Nephron (organoid): ENCODE measurements around the gene CXCL1.
A peak's percentile ranks its signal among the peaks of the same experiment; 100 is the strongest.

Source experiments
- H3K27ac Mint-ChIP-seq, 3 experiments: 2 replicates each; pipeline ENCODE4 v1.8.0; 2020; ENCODE audit warnings: mixed read lengths in 3 of 3, mild to moderate bottlenecking in 2 of 3, moderate library complexity in 1 of 3
- H3K27me3 Mint-ChIP-seq: 2 replicates; pipeline ENCODE4 v1.8.0; 2021; ENCODE audit warnings: low read depth, mild to moderate bottlenecking, moderate library complexity, mixed read lengths
- H3K36me3 Mint-ChIP-seq: 2 replicates; pipeline ENCODE4 v1.8.0; 2020; ENCODE audit warnings: low read depth, mixed read lengths
- H3K4me1 Mint-ChIP-seq: 2 replicates; pipeline ENCODE4 v1.8.0; 2020; ENCODE audit warnings: mixed read lengths
- H3K4me3 Mint-ChIP-seq, 3 experiments: 2 replicates each; pipeline ENCODE4 v1.8.0; 2020; ENCODE audit warnings: mild to moderate bottlenecking in 3 of 3, mixed read lengths in 3 of 3, moderate library complexity in 2 of 3
- H3K9me3 Mint-ChIP-seq: 2 replicates; pipeline ENCODE4 v1.8.0; 2020; ENCODE audit warnings: mixed read lengths
- TF ChIP-seq, protein P1 (sequence below), 3 experiments: fragments of 200-600 bp; sonication (generic); IDR thresholded peaks; one replicate each; pipeline ENCODE4 v1.5.0; 2021; ENCODE audit warnings: antibody characterized with exemption in 3 of 3; ENCODE audit not compliant: unreplicated experiment in 3 of 3

CXCL1 gene

DNA sequence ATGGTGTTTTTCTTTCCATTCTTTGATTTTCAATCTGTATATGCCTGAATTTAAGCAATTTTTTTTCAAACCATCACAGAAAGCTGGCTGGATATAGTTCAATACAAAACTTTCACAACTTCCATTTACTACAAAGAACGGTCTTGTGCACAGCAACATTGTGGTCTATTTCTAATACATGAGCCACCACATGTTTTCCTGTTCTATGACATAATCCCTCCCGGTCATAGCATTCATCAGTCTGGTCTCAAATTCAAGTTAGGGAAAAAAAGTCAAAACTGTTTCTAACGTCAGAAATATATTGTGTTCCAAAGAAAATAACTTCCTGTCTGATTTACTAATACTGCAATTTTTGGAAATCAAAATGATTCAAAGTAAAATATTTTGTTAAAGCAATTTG is 40.2 kb upstream of the CXCL1 start:
- H3K9me3 Mint-ChIP-seq: peaks cover 6% of the 10 kb centered on the region
- no peaks in the 10 kb centered on the region for H3K27me3 Mint-ChIP-seq
- H3K36me3 Mint-ChIP-seq: no peaks in the 10 kb centered on the region
- TF ChIP-seq, protein P1, sequence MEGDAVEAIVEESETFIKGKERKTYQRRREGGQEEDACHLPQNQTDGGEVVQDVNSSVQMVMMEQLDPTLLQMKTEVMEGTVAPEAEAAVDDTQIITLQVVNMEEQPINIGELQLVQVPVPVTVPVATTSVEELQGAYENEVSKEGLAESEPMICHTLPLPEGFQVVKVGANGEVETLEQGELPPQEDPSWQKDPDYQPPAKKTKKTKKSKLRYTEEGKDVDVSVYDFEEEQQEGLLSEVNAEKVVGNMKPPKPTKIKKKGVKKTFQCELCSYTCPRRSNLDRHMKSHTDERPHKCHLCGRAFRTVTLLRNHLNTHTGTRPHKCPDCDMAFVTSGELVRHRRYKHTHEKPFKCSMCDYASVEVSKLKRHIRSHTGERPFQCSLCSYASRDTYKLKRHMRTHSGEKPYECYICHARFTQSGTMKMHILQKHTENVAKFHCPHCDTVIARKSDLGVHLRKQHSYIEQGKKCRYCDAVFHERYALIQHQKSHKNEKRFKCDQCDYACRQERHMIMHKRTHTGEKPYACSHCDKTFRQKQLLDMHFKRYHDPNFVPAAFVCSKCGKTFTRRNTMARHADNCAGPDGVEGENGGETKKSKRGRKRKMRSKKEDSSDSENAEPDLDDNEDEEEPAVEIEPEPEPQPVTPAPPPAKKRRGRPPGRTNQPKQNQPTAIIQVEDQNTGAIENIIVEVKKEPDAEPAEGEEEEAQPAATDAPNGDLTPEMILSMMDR (IDR thresholded peaks at IDR 0.05; ENCODE audit: unreplicated experiment in 3 of 3): no peak
- no peaks in the 10 kb centered on the region for H3K4me1 Mint-ChIP-seq
- H3K4me3 Mint-ChIP-seq: no peak overlapping the region
- no peak overlapping the region for H3K27ac Mint-ChIP-seq

DNA sequence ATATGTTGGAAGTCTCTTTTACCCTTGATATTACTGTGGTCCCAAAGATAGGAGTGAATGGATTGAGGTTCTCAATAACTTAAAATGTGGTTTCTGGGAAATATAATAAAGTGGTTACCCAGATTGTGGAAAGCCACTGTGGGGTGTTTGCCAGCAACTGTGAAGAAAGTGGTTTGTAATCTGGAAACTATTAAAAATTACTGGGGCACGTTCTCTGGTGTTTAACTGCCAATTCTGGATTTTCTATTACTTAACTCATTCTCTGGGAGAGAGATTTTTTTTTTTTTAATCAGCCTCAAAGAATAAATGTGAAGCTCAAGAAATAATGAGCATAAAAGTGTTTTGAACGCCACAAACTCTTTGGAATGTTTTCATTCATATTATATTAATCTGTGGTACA is 37.6 kb upstream of the CXCL1 start:
- Mint-ChIP-seq H3K4me3 (no peak overlapping the region), H3K4me1 (no peaks in the 10 kb centered on the region), H3K27me3 (peaks cover 6% of the 10 kb centered on the region), H3K36me3 (no peaks in the 10 kb centered on the region), H3K9me3 (peaks cover 9% of the 10 kb centered on the region), H3K27ac (no peak overlapping the region)
- TF ChIP-seq, protein P1 (IDR thresholded peaks at IDR 0.05; ENCODE audit: unreplicated experiment in 3 of 3): no peak

DNA sequence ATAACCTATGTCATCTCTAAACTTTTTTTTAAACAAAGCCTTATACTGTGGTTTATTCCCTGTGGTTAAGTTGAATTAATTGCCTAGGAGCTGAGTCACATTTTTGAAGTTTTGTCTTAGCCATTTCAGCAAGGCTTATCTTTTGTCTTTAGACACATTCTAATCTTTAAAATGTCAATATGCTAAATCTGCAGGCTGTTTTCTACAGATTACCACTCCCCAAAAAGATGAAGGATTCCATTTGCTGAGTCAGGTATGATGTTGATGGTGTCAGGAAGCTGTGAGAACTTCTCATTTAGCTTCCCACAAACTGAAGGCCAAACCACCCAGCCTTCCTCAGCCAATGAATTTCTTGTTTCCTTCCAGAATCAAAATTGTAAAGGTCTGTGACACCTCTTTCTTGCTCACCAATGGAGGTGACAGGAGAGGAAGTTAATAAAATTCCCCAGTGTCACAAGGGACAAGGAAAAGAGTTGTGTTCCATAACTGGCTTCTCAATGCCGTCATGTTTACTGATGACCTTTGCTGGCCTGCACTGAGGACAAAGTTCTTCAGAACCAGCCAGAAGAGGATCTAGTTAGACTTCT is 36.4 kb upstream of the CXCL1 start:
- Mint-ChIP-seq H3K27ac (no peak overlapping the region), H3K4me3 (no peak overlapping the region), H3K9me3 (peaks cover 4% of the 10 kb centered on the region), H3K27me3 (peaks cover 18% of the 10 kb centered on the region), H3K36me3 (no peaks in the 10 kb centered on the region), H3K4me1 (peaks cover 4% of the 10 kb centered on the region)
- TF ChIP-seq, protein P1 (IDR thresholded peaks at IDR 0.05; ENCODE audit: unreplicated experiment in 3 of 3): no peak

DNA sequence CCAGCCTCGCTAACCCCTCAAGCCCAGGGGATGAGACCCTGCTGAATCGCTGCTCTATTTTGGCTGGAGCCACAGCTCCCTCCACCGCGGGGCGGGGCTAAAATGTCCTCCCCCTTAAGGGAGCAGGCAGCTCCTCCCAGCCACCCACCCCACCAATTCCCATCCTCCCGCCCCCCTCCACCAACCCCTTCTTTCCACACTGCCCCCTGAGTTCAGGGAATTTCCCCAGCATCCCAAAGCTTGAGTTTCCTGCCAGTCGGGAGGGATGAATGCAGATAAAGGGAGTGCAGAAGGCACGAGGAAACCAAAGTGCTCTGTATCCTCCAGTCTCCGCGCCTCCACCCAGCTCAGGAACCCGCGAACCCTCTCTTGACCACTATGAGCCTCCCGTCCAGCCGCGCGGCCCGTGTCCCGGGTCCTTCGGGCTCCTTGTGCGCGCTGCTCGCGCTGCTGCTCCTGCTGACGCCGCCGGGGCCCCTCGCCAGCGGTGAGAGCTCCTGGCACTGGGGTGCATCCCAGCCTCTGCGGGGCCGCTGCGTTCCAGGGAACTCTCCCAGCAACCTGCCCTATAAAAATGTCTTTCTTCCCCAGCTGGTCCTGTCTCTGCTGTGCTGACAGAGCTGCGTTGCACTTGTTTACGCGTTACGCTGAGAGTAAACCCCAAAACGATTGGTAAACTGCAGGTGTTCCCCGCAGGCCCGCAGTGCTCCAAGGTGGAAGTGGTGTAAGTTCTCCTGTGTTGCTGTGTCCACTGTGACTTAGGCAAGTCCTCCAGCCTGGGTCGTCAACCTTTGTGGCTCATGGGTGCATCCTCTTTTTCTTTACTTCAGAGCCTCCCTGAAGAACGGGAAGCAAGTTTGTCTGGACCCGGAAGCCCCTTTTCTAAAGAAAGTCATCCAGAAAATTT is 32.6 kb upstream of the CXCL1 start, which contains the start of gene CXCL6:
TSS of gene CXCL6 (plus strand) at position 306 of the 907 bp plus-strand sequence. CDS start at position 379, 73 bp downstream.
- Mint-ChIP-seq H3K9me3 (peaks cover 2% of the 10 kb centered on the region), H3K4me1 (peaks cover 4% of the 10 kb centered on the region), H3K4me3 (peak within 1 kb of the TSS; percentile 57 to 72 (median 68)), H3K27ac (no peak within 1 kb of the TSS), H3K36me3 (no peaks in the 10 kb centered on the region), H3K27me3 (peaks cover 51% of the 10 kb centered on the region)
- TF ChIP-seq, protein P1 (IDR thresholded peaks at IDR 0.05; ENCODE audit: unreplicated experiment in 3 of 3): no peak

DNA sequence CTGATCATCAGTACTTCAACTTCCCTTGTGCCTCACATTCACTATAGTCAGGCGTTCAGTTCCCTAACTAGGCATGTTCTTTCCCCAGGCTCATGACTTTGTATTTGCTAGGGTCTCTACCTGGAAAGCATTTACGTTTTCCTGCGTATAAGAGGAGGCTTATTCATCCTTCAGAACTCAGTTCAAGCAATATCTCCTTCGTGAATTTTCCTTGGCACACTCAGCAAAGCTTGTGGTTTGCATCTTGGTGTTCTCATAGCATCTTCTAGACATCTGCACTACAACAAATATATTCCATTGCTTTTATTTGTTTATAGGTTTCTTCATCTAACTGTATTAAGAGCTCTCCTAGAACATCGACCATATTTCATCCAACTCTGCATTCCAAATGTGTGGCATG is 30.1 kb upstream of the CXCL1 start:
- H3K9me3 Mint-ChIP-seq: peaks cover 2% of the 10 kb centered on the region
- no peak overlapping the region for H3K27ac Mint-ChIP-seq
- H3K36me3 Mint-ChIP-seq: no peaks in the 10 kb centered on the region
- TF ChIP-seq, protein P1 (IDR thresholded peaks at IDR 0.05; ENCODE audit: unreplicated experiment in 3 of 3): no peak
- H3K27me3 Mint-ChIP-seq: peaks cover 57% of the 10 kb centered on the region
- H3K4me1 Mint-ChIP-seq: peaks cover 4% of the 10 kb centered on the region
- no peak overlapping the region for H3K4me3 Mint-ChIP-seq
